Measurements from ENCODE around the gene ROPN1L. TPM values are rescaled to one million over a fixed set of nuclear protein-coding genes. Genes with fewer than 3 reads are reported as not detected.

The ROPN1L gene
- total RNA-seq, 4 donors from 2014 or later: 6.3 TPM; not detected in 3

GRCh38 chr5:10477943-10478342, 36.3 kb downstream of the ROPN1L start:
- intact Hi-C loops (cut with DNase I; ENCODE audit: low total_unique reads): no loop called here
- TF ChIP-seq CTCF (IDR thresholded peaks at IDR 0.05) (no peak), POLR2A (IDR thresholded peaks at IDR 0.05) (no peak)
- no peaks in the 10 kb centered on the region for H3K36me3 ChIP-seq
- no peaks in the 10 kb centered on the region for H3K4me1 ChIP-seq
- no peaks in the 10 kb centered on the region for H3K27me3 ChIP-seq
- peaks cover 0 to 5% of the 10 kb centered on the region in 2 donors for H3K9me3 ChIP-seq
- DNase-seq: no peak
- H3K27ac ChIP-seq: no peak overlapping the region
- H3K4me3 ChIP-seq: no peak overlapping the region

GRCh38 chr5:10478436-10478835, 36.8 kb downstream of the ROPN1L start:
- TF ChIP-seq POLR2A (IDR thresholded peaks at IDR 0.05) (no peak), CTCF (IDR thresholded peaks at IDR 0.05) (no peak)
- H3K27me3 ChIP-seq: no peaks in the 10 kb centered on the region
- no peak for DNase-seq
- peaks cover 0 to 5% of the 10 kb centered on the region in 2 donors for H3K9me3 ChIP-seq
- no peak overlapping the region for H3K4me3 ChIP-seq
- H3K4me1 ChIP-seq: no peaks in the 10 kb centered on the region
- no peak overlapping the region for H3K27ac ChIP-seq
- H3K36me3 ChIP-seq: no peaks in the 10 kb centered on the region
- intact Hi-C loops (cut with DNase I; ENCODE audit: low total_unique reads): no loop called here

- no peak for DNase-seq
- no peak for TF ChIP-seq POLR2A (IDR thresholded peaks at IDR 0.05)
- no peak for TF ChIP-seq CTCF (IDR thresholded peaks at IDR 0.05)
- intact Hi-C loops (cut with DNase I; ENCODE audit: low total_unique reads): no loop called here
- H3K36me3 ChIP-seq: no peaks in the 10 kb centered on the region
- H3K27ac ChIP-seq: no peak overlapping the region
- no peaks in the 10 kb centered on the region for H3K4me1 ChIP-seq
- no peak overlapping the region for H3K4me3 ChIP-seq
- H3K27me3 ChIP-seq: no peaks in the 10 kb centered on the region
- peaks cover 0 to 5% of the 10 kb centered on the region in 2 donors for H3K9me3 ChIP-seq
Observed at GRCh38 chr5:10479154-10479721, 37.6 kb downstream of the ROPN1L start.

- intact Hi-C loops (cut with DNase I; ENCODE audit: low total_unique reads): no loop called here
- DNase-seq: no peak
- H3K4me3 ChIP-seq: no peak overlapping the region
- TF ChIP-seq POLR2A (IDR thresholded peaks at IDR 0.05) (no peak), CTCF (IDR thresholded peaks at IDR 0.05) (no peak)
- H3K36me3 ChIP-seq: no peaks in the 10 kb centered on the region
- H3K27me3 ChIP-seq: no peaks in the 10 kb centered on the region
- H3K27ac ChIP-seq: no peak overlapping the region
- no peaks in the 10 kb centered on the region for H3K4me1 ChIP-seq
- H3K9me3 ChIP-seq: peaks cover 0 to under 1% of the 10 kb centered on the region in 2 donors
Observed at GRCh38 chr5:10480237-10480985, 38.7 kb downstream of the ROPN1L start.

- H3K36me3 ChIP-seq: no peaks in the 10 kb centered on the region
- no peaks in the 10 kb centered on the region for H3K9me3 ChIP-seq
- H3K4me3 ChIP-seq: no peak overlapping the region
- no peaks in the 10 kb centered on the region for H3K4me1 ChIP-seq
- no peak for TF ChIP-seq CTCF (IDR thresholded peaks at IDR 0.05)
- no peak for TF ChIP-seq POLR2A (IDR thresholded peaks at IDR 0.05)
- no peak for DNase-seq
- no peaks in the 10 kb centered on the region for H3K27me3 ChIP-seq
- H3K27ac ChIP-seq: no peak overlapping the region
- intact Hi-C loops (cut with DNase I; ENCODE audit: low total_unique reads): no loop called here
Observed at GRCh38 chr5:10481241-10481935, 39.7 kb downstream of the ROPN1L start.
